HG02885 (cell line): ENCODE results near the gene GCA.

Source experiments
- ATAC-seq: cut with Tn5 transposase; IDR thresholded peaks from one replicate; pipeline ENCODE4 v1.9.1; 2021; ENCODE audit warnings: mild to moderate bottlenecking; ENCODE audit not compliant: unreplicated experiment, poor library complexity

The GCA gene, protein sequence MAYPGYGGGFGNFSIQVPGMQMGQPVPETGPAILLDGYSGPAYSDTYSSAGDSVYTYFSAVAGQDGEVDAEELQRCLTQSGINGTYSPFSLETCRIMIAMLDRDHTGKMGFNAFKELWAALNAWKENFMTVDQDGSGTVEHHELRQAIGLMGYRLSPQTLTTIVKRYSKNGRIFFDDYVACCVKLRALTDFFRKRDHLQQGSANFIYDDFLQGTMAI

DNA sequence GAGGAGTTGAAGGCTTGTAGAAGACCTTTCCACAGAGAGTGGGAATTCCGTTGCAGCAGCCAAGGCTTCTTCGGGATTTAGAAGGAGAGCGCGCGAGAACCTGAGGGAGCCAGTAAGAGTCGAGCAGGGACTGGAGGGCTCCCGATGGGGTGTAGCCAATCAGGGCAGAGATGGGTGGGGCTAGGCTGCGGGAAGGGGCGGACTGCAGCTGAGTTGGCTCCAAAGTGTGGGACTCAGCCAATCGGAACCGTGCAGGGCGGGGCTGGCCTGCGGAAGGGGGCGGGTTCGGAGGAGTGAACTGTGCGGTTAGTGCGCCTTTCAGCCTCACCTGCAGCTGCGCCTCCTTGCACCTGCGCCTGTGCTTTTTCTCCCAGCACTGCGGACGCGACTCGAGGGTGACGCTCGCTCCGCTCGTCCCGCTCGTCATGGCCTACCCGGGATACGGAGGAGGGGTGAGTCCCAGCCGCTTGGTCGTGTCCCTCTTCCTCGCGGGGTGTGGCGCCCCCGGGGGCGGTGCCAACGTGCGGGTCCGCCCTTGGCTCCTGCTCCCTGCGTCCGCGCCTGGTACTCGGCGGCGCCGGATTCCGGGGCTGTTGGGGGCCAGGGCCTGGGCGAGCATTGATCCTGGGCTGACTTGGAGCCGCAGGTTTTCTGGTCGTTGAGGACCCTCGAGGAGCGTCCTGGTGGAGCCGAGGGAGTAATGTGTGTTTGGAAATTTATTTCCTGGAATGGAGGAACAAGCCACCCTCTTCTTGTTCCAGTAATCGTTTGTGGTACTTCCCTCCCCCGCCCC is at the start of gene GCA:
Gene GCA, plus strand, starts transcription at position 309 of the 793 bp plus-strand sequence. Its CDS starts 117 bp downstream, at position 426.
- peak; percentile 98 for ATAC-seq

- ATAC-seq, result no peak
These were observed 48.9 kb upstream of the GCA start for GRCh38 chr2:162295009-162295408.

GRCh38 chr2:162297925-162298552 is 45.9 kb upstream of the GCA start:
- peak; percentile 75 for ATAC-seq

DNA sequence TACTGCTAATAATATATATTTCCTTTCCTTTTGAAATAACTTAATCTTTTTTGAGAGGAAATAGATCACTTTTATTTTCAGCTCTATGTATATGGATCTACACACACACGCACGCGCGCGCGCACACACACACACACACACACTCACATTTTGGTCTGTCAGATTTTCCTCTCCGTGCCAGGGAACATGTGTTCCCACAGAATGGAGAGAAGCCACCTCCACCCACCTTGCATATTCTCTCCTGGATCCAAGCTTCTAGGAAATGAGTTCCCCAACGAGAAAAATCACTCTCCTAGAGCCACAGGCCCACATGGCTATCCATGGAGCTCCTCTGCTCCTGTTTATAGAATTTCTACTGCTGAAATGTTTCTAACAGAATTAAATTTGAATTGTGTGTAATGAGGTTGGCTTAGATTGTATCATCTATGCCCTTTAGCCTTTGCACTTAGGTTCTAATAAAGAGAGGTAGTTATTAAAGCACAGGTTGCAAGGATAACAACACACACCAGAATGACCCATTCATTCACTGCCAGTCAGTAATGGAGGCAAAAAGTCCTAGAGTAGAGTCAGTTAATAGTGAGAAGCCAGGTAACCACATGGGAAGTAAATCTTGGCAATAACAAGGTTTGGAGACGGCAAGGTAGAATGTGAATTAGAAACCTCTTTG is 45.1 kb upstream of the GCA start:
- ATAC-seq, result no peak

DNA sequence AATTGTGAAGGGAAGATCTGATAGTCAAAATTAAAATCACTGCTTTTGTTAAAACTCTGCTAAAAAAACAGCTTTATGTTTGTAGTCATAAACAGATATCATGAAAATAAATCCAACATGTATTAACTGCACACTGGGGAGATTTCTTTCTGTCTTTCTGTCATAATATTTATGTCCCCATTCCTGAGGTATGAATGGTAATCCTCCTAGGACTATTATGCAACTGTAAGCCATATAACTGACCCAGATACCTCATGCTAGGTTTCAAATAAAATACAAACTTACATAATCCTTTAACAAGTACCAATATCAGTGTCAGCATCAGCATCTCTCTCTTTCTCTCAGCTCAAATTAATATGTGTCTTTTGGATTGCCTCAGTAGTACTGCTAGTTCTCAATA is 43.7 kb upstream of the GCA start:
- ATAC-seq, result no peak

DNA sequence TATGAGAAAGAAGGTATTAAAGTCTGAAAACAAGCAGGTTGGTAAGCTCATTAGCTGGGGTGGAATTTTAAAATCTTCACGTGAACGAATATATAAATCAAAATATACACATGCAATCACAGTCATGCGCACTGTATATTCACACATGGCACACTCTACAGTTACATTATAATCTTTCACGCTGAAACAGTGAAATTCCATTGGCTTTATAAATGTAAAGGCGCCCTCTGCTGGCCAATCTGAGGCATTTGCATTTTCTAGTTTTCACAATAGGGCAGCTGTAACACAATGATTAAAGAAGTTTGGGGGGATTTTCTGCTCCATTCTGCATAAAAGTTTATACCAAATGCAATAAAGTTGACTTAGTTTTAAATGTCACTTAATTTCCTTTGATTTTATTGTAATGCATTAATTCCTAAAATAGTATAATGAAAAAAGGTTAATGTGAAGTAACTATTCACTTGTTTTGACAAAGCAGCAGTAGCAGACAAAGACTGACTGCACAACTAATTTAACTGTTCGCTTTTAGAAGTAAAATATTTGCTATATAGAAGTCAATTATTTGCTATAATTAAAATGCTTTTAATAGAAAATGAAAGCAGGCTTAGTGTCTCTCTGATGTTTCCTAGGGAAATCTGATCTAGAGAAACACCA is 42.7 kb upstream of the GCA start:
- peak; percentile 84 for ATAC-seq

DNA sequence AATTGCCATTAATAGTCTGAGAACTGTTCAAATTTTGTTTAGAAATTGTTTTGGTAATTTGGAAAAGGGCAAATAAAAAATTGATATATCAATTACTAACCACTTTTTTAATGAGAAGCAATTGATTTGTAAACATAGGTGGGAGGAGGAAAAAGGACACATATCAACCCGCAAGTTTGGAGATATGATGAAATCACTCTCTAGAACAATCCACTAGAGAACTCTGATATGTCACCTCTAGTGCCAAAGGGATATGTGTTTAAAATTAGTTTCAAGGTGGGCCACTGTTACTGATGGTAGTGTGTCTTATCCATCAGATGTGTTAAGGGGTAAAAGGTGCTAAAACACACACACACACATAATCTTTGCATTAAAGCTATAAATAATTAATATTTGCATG is 42.1 kb upstream of the GCA start:
- no peak for ATAC-seq

DNA sequence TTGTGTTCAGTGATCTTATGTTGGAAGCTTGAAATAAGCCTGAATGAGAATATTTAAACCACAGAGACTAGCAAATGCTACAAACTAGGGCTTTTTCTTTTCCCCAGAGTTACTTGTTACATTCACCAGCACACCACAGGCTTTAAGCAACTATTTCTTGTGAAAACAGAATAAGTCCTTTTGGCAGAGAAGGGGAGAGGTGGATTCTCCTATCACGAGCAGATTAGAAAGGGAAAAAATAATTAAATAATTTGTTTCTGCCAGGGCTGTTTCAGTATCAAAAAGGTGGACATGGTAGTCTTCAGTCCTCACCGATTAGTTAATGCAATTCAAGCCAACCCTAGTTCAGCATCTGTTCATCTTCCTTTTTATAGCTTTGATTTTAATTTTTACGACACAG is 38.0 kb upstream of the GCA start:
- no peak for ATAC-seq

- peak; percentile 36 for ATAC-seq
These were observed 35.0 kb upstream of the GCA start for GRCh38 chr2:162308747-162309503.

- ATAC-seq, result no peak
These were observed 31.1 kb upstream of the GCA start for GRCh38 chr2:162312853-162313252.

GRCh38 chr2:162315938-162316337 is 28.0 kb upstream of the GCA start:
- ATAC-seq, result no peak

DNA sequence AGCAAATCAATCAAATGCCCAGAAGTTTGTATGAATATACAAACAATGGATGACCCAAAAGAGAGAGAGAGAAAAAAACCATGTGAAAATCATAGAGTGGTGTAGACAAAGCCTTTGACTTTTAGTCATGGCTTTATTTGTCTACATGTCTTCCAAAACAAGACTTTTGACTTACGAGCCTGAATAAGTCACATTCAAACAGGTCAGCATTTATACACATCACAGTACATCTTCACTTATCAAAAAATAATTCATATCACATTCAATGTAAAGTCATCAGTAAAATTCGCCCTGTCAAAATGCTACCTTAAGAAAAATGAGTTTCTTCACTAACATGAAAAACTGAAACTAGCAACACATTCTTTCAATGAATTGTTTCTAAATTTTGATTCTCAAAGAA is 27.3 kb upstream of the GCA start:
- ATAC-seq, result no peak

GRCh38 chr2:162317058-162317742 is 26.7 kb upstream of the GCA start:
- ATAC-seq, result no peak

GRCh38 chr2:162317861-162318327 is 26.0 kb upstream of the GCA start:
- peak; percentile 21 for ATAC-seq

DNA sequence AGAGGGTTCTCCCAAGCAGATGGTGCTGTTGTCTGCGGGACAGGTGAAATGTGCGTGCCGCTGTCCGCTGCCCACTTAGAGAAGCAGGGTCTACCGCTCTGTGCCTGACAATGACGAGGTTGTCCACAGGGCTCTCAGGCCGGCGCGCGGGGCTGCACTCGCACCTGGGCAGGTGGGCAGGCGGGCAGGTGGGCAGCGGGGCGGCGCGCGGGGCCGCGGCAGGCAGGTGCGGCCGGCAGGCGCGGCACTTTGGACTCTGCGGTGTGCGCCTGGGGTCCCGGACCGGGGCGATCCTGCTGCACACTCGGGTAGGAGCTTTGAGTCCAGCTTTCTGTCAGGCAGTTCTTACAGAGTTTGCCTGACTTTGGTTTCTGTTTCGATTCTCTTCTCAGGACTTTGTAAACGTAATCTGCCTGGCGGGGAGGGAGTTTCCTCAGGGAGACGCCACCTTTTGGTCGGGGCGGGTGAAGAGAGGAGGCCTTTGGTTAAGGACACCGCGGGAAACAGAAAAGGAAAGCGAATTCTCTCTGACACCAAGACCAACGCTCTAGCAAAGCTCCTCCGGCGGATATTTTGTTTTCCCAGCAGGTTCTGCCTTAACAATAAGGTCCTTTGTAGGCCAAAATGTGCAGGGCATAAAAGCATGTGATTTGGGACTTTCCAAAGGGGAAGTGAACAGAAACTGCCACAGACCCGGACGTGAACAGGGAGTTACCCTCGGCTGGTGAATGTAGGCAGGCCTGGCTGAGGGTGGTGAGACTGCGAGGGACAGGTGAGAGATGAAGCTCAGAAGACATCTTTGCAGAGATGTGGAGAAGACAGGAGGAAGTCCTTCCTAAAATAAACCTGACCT is 25.4 kb upstream of the GCA start, which contains the start of gene IFIH1:
Gene IFIH1, minus strand, starts transcription at position 357 of the 853 bp plus-strand sequence. CDS start 377 bp downstream, outside the sequence.
- ATAC-seq, result peak; percentile 79

GRCh38 chr2:162320864-162321517 is 22.9 kb upstream of the GCA start:
- no peak for ATAC-seq

DNA sequence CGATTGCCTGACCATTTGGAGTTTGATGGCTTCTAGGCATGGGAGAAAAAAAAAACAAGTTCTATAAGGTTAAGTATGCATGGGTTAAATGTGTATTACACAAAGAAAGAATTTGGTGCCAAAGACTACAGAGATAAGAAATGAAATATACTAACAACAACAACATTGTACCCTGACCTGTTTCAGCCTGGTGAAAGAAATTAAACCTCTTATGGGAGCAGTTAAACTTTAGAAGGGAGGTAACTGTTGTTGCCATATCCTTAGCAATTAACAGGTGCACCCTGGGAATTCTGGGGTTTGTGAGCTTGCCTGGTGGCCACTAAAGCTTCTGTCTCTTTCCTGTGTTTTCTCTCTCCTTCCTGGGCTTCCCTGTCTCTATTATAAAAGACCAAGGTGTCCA is 19.0 kb upstream of the GCA start:
- no peak for ATAC-seq
